HEK293 (cell line): ENCODE data around the gene FAM149B1.

ENCODE experiments used
- CTCF ChIA-PET: fragments of 350-600 bp; formaldehyde crosslinking; extraction: SDS; loops from one replicate; lab custom pipeline; 2021; ENCODE audit warnings: antibody characterized with exemption; lab: Yijun Ruan, JAX
- POLR2A ChIA-PET: fragments of 300-600 bp; formaldehyde crosslinking; extraction: SDS; loops from one replicate; lab custom pipeline; 2020; ENCODE audit warnings: antibody characterized with exemption, inconsistent platforms; lab: Yijun Ruan, JAX
- H3K27ac ChIP-seq: fragments of 200-500 bp; sonication (Bioruptor generic); 2 replicates; pipeline ENCODE4 v1.5.1; 2014; ENCODE audit warnings: low read depth, low read length, control low read depth, inconsistent platforms; ENCODE audit errors: extremely low read depth
- H3K36me3 ChIP-seq, 2 experiments: fragments of 200-500 bp in 1 of 2; sonication (Bioruptor generic) in 1 of 2; 1 replicate in 1 of 2; 2 replicates in 1 of 2; pipeline ENCODE4 v1.5.1; 2014 to 2017; ENCODE audit warnings: inconsistent platforms in 2 of 2, low read length in 2 of 2; ENCODE audit not compliant: control insufficient read depth in 2 of 2, insufficient read depth in 1 of 2
- H3K4me1 ChIP-seq: fragments of 200-500 bp; sonication (Bioruptor generic); 2 replicates; pipeline ENCODE4 v1.5.1; 2014; ENCODE audit warnings: mild to moderate bottlenecking, low read length, inconsistent platforms; ENCODE audit not compliant: control insufficient read depth, insufficient read depth
- H3K4me3 ChIP-seq: 2 replicates; pipeline ENCODE4 v1.5.1; 2011; ENCODE audit warnings: low read depth, mild to moderate bottlenecking, control low read depth, low read length, moderate library complexity
- H3K9me3 ChIP-seq: fragments of 200-500 bp; sonication (Bioruptor generic); 2 replicates; pipeline ENCODE4 v1.5.1; 2014; ENCODE audit warnings: low read depth, low read length, inconsistent platforms; ENCODE audit not compliant: control insufficient read depth, insufficient read depth
- KLF16 ChIP-seq: fragments of 450-650 bp; formaldehyde crosslinking; IDR thresholded peaks from 2 replicates; pipeline ENCODE4 v1.5.1; 2017; ENCODE audit warnings: missing biosample characterization, missing genetic modification characterization
- PRDM2 ChIP-seq: fragments of 450-650 bp; formaldehyde crosslinking; IDR thresholded peaks from 2 replicates; pipeline ENCODE4 v1.5.1; 2016; ENCODE audit warnings: missing biosample characterization, missing genetic modification characterization, borderline replicate concordance
- RBAK ChIP-seq: fragments of 450-650 bp; formaldehyde crosslinking; IDR thresholded peaks from 2 replicates; pipeline ENCODE4 v1.5.1; 2016; ENCODE audit warnings: missing biosample characterization, missing genetic modification characterization
- SCRT1 ChIP-seq: fragments of 450-650 bp; formaldehyde crosslinking; IDR thresholded peaks from 2 replicates; pipeline ENCODE4 v1.5.1; 2016; ENCODE audit warnings: missing biosample characterization, missing genetic modification characterization, borderline replicate concordance
- SP3 ChIP-seq: fragments of 450-650 bp; formaldehyde crosslinking; IDR thresholded peaks from 2 replicates; pipeline ENCODE4 v1.5.1; 2016; ENCODE audit warnings: missing biosample characterization, missing genetic modification characterization
- TRIM28 ChIP-seq: IDR thresholded peaks from 2 replicates; pipeline ENCODE4 v1.6.1; 2011; ENCODE audit warnings: low read length, control low read depth, borderline replicate concordance
- ZBTB44 ChIP-seq: fragments of 450-650 bp; IDR thresholded peaks from 2 replicates; pipeline ENCODE4 v1.5.1; 2018; ENCODE audit warnings: missing biosample characterization, mild to moderate bottlenecking, missing genetic modification characterization
- ZBTB49 ChIP-seq: fragments of 450-650 bp; formaldehyde crosslinking; IDR thresholded peaks from 2 replicates; pipeline ENCODE4 v1.5.1; 2016; ENCODE audit warnings: missing biosample characterization, missing genetic modification characterization, low read depth
- ZBTB6 ChIP-seq: fragments of 450-650 bp; formaldehyde crosslinking; IDR thresholded peaks from 2 replicates; pipeline ENCODE4 v1.5.1; 2017; ENCODE audit warnings: missing biosample characterization, missing genetic modification characterization
- ZNF157 ChIP-seq: fragments of 450-650 bp; formaldehyde crosslinking; IDR thresholded peaks from 2 replicates; pipeline ENCODE4 v1.5.1; 2016; ENCODE audit warnings: missing biosample characterization, missing genetic modification characterization
- ZNF16 ChIP-seq: fragments of 450-650 bp; formaldehyde crosslinking; IDR thresholded peaks from 2 replicates; pipeline ENCODE4 v1.5.1; 2016; ENCODE audit warnings: low read depth, missing biosample characterization, missing genetic modification characterization
- ZNF169 ChIP-seq: fragments of 450-650 bp; formaldehyde crosslinking; IDR thresholded peaks from 2 replicates; pipeline ENCODE4 v1.5.1; 2016; ENCODE audit warnings: missing biosample characterization, missing genetic modification characterization
- ZNF214 ChIP-seq: fragments of 450-650 bp; formaldehyde crosslinking; IDR thresholded peaks from 2 replicates; pipeline ENCODE4 v1.5.1; 2017; ENCODE audit warnings: missing biosample characterization, mild to moderate bottlenecking, missing genetic modification characterization, borderline replicate concordance
- ZNF335 ChIP-seq: fragments of 450-650 bp; formaldehyde crosslinking; conservative IDR thresholded peaks from 2 replicates; pipeline ENCODE4 v1.5.1; 2016; ENCODE audit warnings: missing biosample characterization, missing genetic modification characterization
- ZNF600 ChIP-seq: fragments of 450-650 bp; formaldehyde crosslinking; IDR thresholded peaks from 2 replicates; pipeline ENCODE4 v1.5.1; 2016; ENCODE audit warnings: missing biosample characterization, missing genetic modification characterization
- ZNF626 ChIP-seq: fragments of 450-650 bp; sonication (Bioruptor Pico); formaldehyde crosslinking; IDR thresholded peaks from 2 replicates; pipeline ENCODE4 v1.5.1; 2018; ENCODE audit warnings: missing biosample characterization, missing genetic modification characterization, inconsistent platforms
- ZNF791 ChIP-seq: fragments of 450-650 bp; formaldehyde crosslinking; IDR thresholded peaks from 2 replicates; pipeline ENCODE4 v1.5.1; 2016; ENCODE audit warnings: missing biosample characterization, missing genetic modification characterization
- ZXDB ChIP-seq: fragments of 450-650 bp; formaldehyde crosslinking; IDR thresholded peaks from 2 replicates; pipeline ENCODE4 v1.5.1; 2016; ENCODE audit warnings: missing biosample characterization, missing genetic modification characterization

Gene FAM149B1

GRCh38 chr10:73141603-73142002 lies 26.3 kb upstream of the FAM149B1 start:
- Histone ChIP-seq H3K9me3 (no peaks in the 10 kb centered on the region), H3K27ac (no peak overlapping the region), H3K4me3 (no peak overlapping the region), H3K36me3 (peaks cover 73 to 84% of the 10 kb centered on the region in 2 experiments), H3K4me1 (no peaks in the 10 kb centered on the region)
- TF ChIP-seq ZNF16 (tag by site-specific recombination) (no peak), RBAK (no peak), SP3 (no peak), ZNF791 (tag by site-specific recombination) (no peak), ZNF214 (tag by site-specific recombination) (no peak), ZNF600 (tag by site-specific recombination) (no peak), ZNF626 (no peak), ZBTB6 (tag by site-specific recombination) (no peak), SCRT1 (tag by site-specific recombination) (no peak), ZBTB44 (tag by site-specific recombination) (no peak), ZNF169 (no peak), PRDM2 (tag by site-specific recombination) (no peak), KLF16 (tag by site-specific recombination) (no peak), ZBTB49 (no peak), ZNF335 (tag by site-specific recombination) (no peak), ZNF157 (tag by site-specific recombination) (no peak), TRIM28 (no peak), ZXDB (tag by site-specific recombination) (no peak)
- POLR2A ChIA-PET = interaction anchor here (1.1 kb wide), 1 partner anchor 45 kb away, joined by 4 read pairs; the partner anchor contains the start of gene P4HA1
- CTCF ChIA-PET = no interaction called here
